Neural crest cell (in vitro differentiated cells): ENCODE data around the gene H3-3A. TPM values are rescaled to one million over a fixed set of nuclear protein-coding genes. Genes with fewer than 3 reads are reported as not detected.

Experiments used
- DNase-seq: peaks from one replicate; pipeline ENCODE4 v3.0.0; 2021; ENCODE audit warnings: low read depth, mixed read lengths, low spot score
- H3K27ac Mint-ChIP-seq: one replicate; pipeline ENCODE4 v1.8.0; 2021; ENCODE audit warnings: mild to moderate bottlenecking, mixed read lengths; ENCODE audit not compliant: unreplicated experiment
- H3K27me3 Mint-ChIP-seq: 2 replicates; pipeline ENCODE4 v1.8.0; 2021; ENCODE audit warnings: low read depth, mild to moderate bottlenecking, mixed read lengths
- H3K36me3 Mint-ChIP-seq: 2 replicates; pipeline ENCODE4 v1.8.0; 2021; ENCODE audit warnings: low read depth, mild to moderate bottlenecking, mixed read lengths
- H3K4me1 Mint-ChIP-seq: 2 replicates; pipeline ENCODE4 v1.8.0; 2021; ENCODE audit warnings: mixed read lengths
- H3K4me3 Mint-ChIP-seq: one replicate; pipeline ENCODE4 v1.8.0; 2021; ENCODE audit warnings: mild to moderate bottlenecking, mixed read lengths
- H3K9me3 Mint-ChIP-seq: 2 replicates; pipeline ENCODE4 v1.8.0; 2021; ENCODE audit warnings: mixed read lengths
- CTCF ChIP-seq: fragments of 200-600 bp; sonication (generic); conservative IDR thresholded peaks from 2 replicates; pipeline ENCODE4 v1.5.0; 2021; ENCODE audit warnings: antibody characterized with exemption, mild to moderate bottlenecking
- total RNA-seq: library from RNA; stranded (reverse); gene quantifications from 2 replicates; pipeline ENCODE4 v1.2.1, GENCODE V29; 2021

The H3-3A gene
- total RNA-seq, 1 donor from 2014 or later = 991 TPM

GRCh38 chr1:226094451-226094850, 31.9 kb downstream of the H3-3A start:
- Mint-ChIP-seq H3K4me1 (peaks cover 6% of the 10 kb centered on the region), H3K9me3 (no peaks in the 10 kb centered on the region), H3K27ac (no peak overlapping the region), H3K27me3 (peaks cover 18% of the 10 kb centered on the region), H3K4me3 (no peak overlapping the region), H3K36me3 (no peaks in the 10 kb centered on the region)
- no peak for DNase-seq
- TF ChIP-seq CTCF = no peak

GRCh38 chr1:226095286-226095685, 32.8 kb downstream of the H3-3A start:
- Mint-ChIP-seq H3K4me3 (no peak overlapping the region), H3K4me1 (peaks cover 12% of the 10 kb centered on the region), H3K36me3 (no peaks in the 10 kb centered on the region), H3K27ac (no peak overlapping the region), H3K27me3 (peaks cover 25% of the 10 kb centered on the region), H3K9me3 (no peaks in the 10 kb centered on the region)
- no peak for DNase-seq
- no peak for TF ChIP-seq CTCF

- H3K36me3 Mint-ChIP-seq = no peaks in the 10 kb centered on the region
- DNase-seq = no peak
- H3K9me3 Mint-ChIP-seq = no peaks in the 10 kb centered on the region
- peaks cover 34% of the 10 kb centered on the region for H3K27me3 Mint-ChIP-seq
- no peak for TF ChIP-seq CTCF
- peaks cover 19% of the 10 kb centered on the region for H3K4me1 Mint-ChIP-seq
- H3K27ac Mint-ChIP-seq = no peak overlapping the region
- no peak overlapping the region for H3K4me3 Mint-ChIP-seq
These were observed 35.5 kb downstream of the H3-3A start for GRCh38 chr1:226097866-226098625.

GRCh38 chr1:226098870-226099835, 36.6 kb downstream of the H3-3A start:
- TF ChIP-seq CTCF = no peak
- Mint-ChIP-seq H3K27ac (peak overlapping the region; percentile 43), H3K36me3 (no peaks in the 10 kb centered on the region), H3K9me3 (no peaks in the 10 kb centered on the region), H3K4me3 (no peak overlapping the region), H3K27me3 (peaks cover 34% of the 10 kb centered on the region), H3K4me1 (peaks cover 16% of the 10 kb centered on the region)
- DNase-seq = no peak

- TF ChIP-seq CTCF = no peak
- H3K36me3 Mint-ChIP-seq = no peaks in the 10 kb centered on the region
- H3K4me1 Mint-ChIP-seq = peaks cover 25% of the 10 kb centered on the region
- H3K27me3 Mint-ChIP-seq = peaks cover 35% of the 10 kb centered on the region
- no peaks in the 10 kb centered on the region for H3K9me3 Mint-ChIP-seq
- peak overlapping the region; percentile 86 for H3K4me3 Mint-ChIP-seq
- peak overlapping the region; percentile 94 for H3K27ac Mint-ChIP-seq
- no peak for DNase-seq
These were observed 38.2 kb downstream of the H3-3A start for GRCh38 chr1:226100436-226101391.
